GM13977 (cell line): ENCODE measurements around the gene CCDC9B.
A peak's percentile ranks its signal among the peaks of the same experiment; 100 is the strongest.

Experiments used
- DNase-seq: peaks from one replicate; pipeline ENCODE4 v3.0.0; 2012; ENCODE audit warnings: low spot score
- in situ Hi-C: fragments of 300-500 bp; cut with MboI; formaldehyde crosslinking; loops from one replicate; pipeline ENCODE4 v1.12.0; 2022; ENCODE audit warnings: low sequenced_read_pairs, low pct_unique_long_range_greater_than_20kb, mixed read lengths, inconsistent platforms; ENCODE audit not compliant: unreplicated experiment
- TF ChIP-seq, protein P1 (sequence below): IDR thresholded peaks from 2 replicates; pipeline ENCODE4 v1.5.1; 2012; ENCODE audit warnings: mild to moderate bottlenecking, control low read depth; ENCODE audit not compliant: insufficient read depth; ENCODE audit errors: extremely low read depth, missing control alignments

The CCDC9B gene

DNA sequence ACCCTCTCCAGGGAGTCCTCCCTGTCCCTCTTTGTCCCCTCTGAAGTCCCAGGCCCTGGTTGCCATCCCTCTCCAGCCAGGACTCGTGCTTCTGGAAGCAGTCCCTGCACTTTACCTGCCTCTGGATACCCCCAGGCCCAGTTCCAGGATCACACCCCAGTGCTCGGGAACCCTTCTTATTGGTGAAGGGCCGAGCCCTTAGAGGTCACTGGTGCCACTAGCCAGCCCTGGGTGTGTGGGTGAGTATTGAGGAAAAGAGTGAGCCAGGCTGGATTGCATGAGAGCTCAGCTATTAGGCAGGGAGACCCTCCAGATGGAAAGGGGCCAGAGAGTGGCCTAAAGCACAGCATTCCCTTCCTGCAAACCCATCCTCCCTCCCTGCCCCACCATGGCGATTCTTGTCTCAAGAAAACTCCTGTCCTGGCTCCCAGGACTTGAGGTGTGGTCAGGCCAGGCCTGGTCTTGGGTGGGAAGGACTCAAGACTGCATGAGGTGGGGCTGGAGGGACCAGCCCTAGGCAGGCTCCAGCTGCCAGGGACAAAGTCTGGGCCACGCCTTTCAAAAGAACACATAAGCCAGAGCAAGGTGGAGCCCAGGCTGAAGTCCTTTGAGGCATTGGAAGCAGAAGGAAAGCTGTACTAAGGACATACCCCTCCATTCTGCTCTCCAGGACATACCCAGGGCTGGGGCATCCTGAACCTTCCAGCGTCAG is 5.3 kb upstream of the CCDC9B start:
- TF ChIP-seq, protein P1, sequence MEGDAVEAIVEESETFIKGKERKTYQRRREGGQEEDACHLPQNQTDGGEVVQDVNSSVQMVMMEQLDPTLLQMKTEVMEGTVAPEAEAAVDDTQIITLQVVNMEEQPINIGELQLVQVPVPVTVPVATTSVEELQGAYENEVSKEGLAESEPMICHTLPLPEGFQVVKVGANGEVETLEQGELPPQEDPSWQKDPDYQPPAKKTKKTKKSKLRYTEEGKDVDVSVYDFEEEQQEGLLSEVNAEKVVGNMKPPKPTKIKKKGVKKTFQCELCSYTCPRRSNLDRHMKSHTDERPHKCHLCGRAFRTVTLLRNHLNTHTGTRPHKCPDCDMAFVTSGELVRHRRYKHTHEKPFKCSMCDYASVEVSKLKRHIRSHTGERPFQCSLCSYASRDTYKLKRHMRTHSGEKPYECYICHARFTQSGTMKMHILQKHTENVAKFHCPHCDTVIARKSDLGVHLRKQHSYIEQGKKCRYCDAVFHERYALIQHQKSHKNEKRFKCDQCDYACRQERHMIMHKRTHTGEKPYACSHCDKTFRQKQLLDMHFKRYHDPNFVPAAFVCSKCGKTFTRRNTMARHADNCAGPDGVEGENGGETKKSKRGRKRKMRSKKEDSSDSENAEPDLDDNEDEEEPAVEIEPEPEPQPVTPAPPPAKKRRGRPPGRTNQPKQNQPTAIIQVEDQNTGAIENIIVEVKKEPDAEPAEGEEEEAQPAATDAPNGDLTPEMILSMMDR: no peak
- in situ Hi-C loops: no loop called here
- DNase-seq: no peak

DNA sequence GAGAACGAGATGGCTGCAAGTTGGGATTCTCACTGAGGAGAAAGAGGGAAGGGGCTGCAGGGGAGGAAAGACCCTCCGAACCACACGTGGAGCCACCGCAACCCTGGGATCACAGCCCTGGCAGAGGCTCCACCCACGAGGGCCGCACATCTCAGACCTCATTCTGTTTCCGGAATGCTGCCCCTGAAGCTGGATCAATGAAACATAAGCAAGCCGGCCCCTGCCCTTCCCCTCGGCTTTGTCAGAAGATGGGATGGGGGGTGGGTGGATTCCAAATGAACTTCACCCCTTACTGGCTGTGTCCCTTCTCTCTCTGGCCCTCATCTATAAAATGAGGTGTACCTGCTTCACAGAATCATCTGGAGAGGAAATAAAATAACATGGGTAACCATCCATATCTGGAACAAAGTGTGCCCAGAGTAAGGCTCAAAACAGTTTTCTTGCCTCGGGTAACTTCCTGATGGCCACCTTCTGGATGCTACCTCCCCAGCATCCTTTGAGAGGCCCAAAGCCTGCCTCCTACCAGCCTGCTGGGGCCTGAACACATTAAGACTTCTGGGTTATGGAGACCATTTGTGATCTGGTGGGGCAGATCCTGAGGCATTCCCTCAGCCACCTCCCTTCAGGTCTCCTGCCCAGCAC is 4.6 kb upstream of the CCDC9B start:
- TF ChIP-seq, protein P1: no peak
- in situ Hi-C loops: no loop called here
- DNase-seq: no peak

DNA sequence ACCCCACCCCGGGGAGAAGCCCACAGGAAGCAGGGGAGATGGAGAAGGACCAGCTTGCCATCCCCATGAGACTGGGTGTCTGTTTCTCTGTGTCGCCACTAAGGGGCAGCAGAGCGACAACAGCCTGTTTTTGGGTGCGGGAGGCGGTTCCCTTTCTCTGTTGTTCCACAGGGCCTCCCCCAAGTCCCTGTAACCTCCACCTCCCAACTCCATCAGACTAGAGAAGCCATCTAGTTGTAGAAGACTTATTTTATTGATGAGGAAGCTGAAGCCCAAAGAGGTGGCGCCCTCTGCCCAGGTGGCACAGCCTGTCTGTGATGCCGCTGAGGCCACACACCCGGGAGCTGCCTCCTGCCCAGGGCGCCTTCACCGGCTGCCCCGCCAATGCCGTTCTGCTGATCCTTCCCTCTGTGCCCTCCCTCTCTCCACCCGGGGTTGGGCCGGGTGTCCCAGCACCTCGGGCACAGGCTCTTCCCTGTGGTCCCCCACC is 3.9 kb upstream of the CCDC9B start:
- TF ChIP-seq, protein P1: peak; percentile 87
- DNase-seq: peak; percentile 87
- in situ Hi-C loops: no loop called here

DNA sequence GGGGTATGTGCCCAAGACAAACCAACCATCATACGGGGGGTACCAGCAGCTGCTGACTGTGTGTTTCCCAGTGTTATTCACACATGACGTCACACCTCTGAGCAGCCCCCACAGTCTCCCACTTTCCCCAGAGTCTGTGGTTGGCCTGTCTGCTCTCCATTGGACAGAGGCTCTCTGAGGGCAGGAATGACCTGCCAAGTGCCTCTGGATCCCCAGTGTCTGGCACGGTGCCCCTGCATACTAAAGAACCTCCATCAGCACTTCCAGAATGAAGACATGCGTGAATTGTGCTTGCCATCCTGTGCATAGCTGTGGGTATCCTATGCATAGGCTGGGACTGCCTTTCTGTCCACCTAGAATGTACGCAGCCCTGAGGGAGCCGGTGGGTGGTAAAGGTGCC is 3.5 kb upstream of the CCDC9B start:
- DNase-seq: no peak
- TF ChIP-seq, protein P1: no peak
- in situ Hi-C loops: no loop called here

DNA sequence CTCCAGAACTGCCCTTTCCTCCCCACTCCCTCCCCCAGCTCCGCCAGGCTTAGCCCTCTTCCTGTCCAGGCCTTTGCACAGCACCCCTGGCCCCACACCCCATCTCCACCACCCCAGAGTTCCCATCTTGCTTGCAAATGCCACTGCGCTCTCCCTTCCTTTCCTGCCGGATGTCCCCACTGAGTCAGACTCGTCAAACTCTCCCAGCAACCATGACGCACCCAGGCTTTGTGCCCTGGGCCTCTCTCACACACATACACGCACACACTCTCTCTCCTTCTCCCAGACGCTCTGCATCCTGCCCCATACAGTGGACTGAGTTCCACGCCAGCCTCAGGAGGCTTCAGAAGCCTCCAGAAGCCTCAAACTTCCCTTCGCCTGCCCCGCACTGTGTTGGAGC is 2.8 kb upstream of the CCDC9B start:
- TF ChIP-seq, protein P1: no peak
- in situ Hi-C loops: no loop called here
- no peak for DNase-seq

DNA sequence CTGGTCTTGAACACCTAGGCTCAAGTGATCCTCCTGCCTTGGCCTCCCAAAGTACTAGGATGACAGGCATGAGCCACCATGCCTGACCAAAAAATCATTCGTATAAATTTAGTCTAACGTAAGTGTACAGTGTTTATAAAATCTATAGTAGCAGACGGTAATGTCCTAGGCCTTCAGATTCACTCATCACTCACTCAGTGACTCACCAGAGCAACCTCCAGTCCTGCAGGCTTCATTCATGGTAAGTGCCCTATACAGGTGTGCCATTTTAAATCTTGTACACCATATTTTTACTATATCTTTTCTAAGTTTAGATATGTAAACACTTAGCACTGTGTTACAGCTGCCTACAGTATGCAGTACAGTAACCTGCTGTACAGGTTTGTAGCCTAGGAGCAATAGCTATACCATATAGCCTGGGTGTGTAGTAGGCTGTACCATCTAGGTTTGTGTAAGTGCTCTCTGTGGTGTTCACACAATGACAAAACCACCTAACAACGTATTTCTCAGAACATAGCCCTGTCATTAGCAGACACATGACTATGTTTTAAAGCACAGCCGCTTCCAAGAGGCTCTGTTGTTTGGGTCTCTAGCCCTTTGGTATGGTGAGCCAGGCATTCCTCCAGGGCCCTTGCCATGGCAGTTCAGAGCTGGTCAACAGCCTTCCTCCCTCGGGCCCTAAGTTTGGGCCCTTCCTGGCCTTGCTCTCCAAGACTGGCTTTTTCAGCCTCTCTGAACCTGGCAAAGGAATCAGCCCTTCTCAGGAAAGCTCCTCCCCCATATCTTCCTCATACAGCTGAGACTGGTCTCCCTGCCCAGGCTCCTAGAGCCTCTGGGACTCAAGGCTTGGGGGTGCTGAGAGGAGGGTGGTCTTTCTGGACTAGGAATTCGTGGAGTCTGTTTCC is 1.9 kb upstream of the CCDC9B start:
- TF ChIP-seq, protein P1: no peak
- in situ Hi-C loops: no loop called here

More for the DNA sequence above, 1.9 kb upstream of the CCDC9B start:
- DNase-seq: no peak
